K562 (cell line): Measurements from ENCODE around the gene MRPL55. TPM values are rescaled to one million over a fixed set of nuclear protein-coding genes. Genes with fewer than 3 reads are reported as not detected.

ENCODE experiments used
- PYGO2 ChIP-seq: fragments of 450-650 bp; IDR thresholded peaks from 2 replicates; pipeline ENCODE4 v1.6.1; 2016; ENCODE audit warnings: mild to moderate bottlenecking, missing genetic modification characterization, moderate library complexity, missing compliant biosample characterization
- SMAD3 ChIP-seq: fragments of 450-650 bp; formaldehyde crosslinking; conservative IDR thresholded peaks from 2 replicates; pipeline ENCODE4 v1.4.0; 2020; ENCODE audit warnings: mild to moderate bottlenecking
- TOE1 ChIP-seq, 2 experiments: fragments of 450-650 bp in 1 of 2; sonication (generic) in 1 of 2; formaldehyde crosslinking in 1 of 2; IDR thresholded peaks; 2 replicates each; pipeline versions ENCODE4 v1.7.1 to v1.8.0; 2016 to 2022; ENCODE audit warnings: borderline replicate concordance in 2 of 2, mild to moderate bottlenecking in 2 of 2, antibody characterized with exemption in 1 of 2, inconsistent platforms in 1 of 2, low read depth in 1 of 2, missing genetic modification reagents in 1 of 2, moderate library complexity in 1 of 2
- ZFP36 ChIP-seq: fragments of 150-350 bp; IDR thresholded peaks from 2 replicates; pipeline ENCODE4 v1.6.1; 2018; ENCODE audit warnings: low read length, low read depth; ENCODE audit not compliant: partially characterized antibody
- ZNF778 ChIP-seq: fragments of 450-650 bp; formaldehyde crosslinking; IDR thresholded peaks from 2 replicates; pipeline ENCODE4 v1.4.0; 2020; ENCODE audit warnings: mild to moderate bottlenecking, moderate library complexity
- polyA plus RNA-seq, 8 experiments: library from polyadenylated mRNA; depleted of rRNA in 4 of 8; stranded (reverse) in 5 of 8; unstranded in 3 of 8; fragments of >200 nt; fragmentation: Nextera tagmentation in 2 of 8; fragmentation: Illumina TruSeq in 1 of 8; extraction: Ambion mirVana in 2 of 8; extraction: Trizol in 1 of 8; gene quantifications; 2 replicates each; pipeline versions ENCODE4 v1.2.1 to v1.2.3, GENCODE V29; 2011 to 2014; ENCODE audit warnings: inconsistent platforms in 1 of 8, missing spikeins in 1 of 8
- total RNA-seq, 7 experiments: library from RNA; depleted of rRNA in 6 of 7; stranded (reverse); fragments of >200 nt in 6 of 7; fragmentation: Illumina TruSeq in 2 of 7; extraction: Trizol in 2 of 7; gene quantifications; 2 replicates each; pipeline versions ENCODE4 v1.2.1 to v1.2.3, GENCODE V29; 2011 to 2021; ENCODE audit warnings: low replicate concordance in 1 of 7
- TF ChIP-seq, protein P1 (sequence below), 2 experiments: fragments of 450-650 bp in 1 of 2; sonication (generic) in 1 of 2; formaldehyde crosslinking in 1 of 2; IDR thresholded peaks; 2 replicates each; pipeline versions ENCODE4 v1.7.1 to v1.9.0; 2016 to 2022; ENCODE audit warnings: inconsistent platforms in 1 of 2, mild to moderate bottlenecking in 1 of 2, missing genetic modification reagents in 1 of 2
- TF ChIP-seq, protein P2 (sequence below): fragments of 450-650 bp; conservative IDR thresholded peaks from 2 replicates; pipeline ENCODE4 v1.6.1; 2016; ENCODE audit warnings: missing genetic modification characterization, low read depth, mild to moderate bottlenecking, missing compliant biosample characterization, moderate library complexity
- TF ChIP-seq, protein P3 (sequence below): IDR thresholded peaks from 2 replicates; pipeline ENCODE4 v1.6.1; 2012; ENCODE audit warnings: low read depth, low read length, improper control_type of control experiment, borderline replicate concordance
- TF ChIP-seq, protein P4 (sequence below): fragments of 250-450 bp; sonication (Bioruptor Pico); IDR thresholded peaks from 2 replicates; pipeline ENCODE4 v1.4.0; 2020; ENCODE audit warnings: mild to moderate bottlenecking, moderate library complexity
- TF ChIP-seq, protein P5 (sequence below), 2 experiments: fragments of 250-450 bp in 1 of 2; fragments of 450-650 bp in 1 of 2; sonication (Bioruptor Pico) in 1 of 2; IDR thresholded peaks; 2 replicates each; pipeline versions ENCODE4 v1.6.1 to v1.8.0; 2016 to 2021; ENCODE audit warnings: mild to moderate bottlenecking in 2 of 2, moderate library complexity in 2 of 2, missing compliant biosample characterization in 1 of 2, missing genetic modification characterization in 1 of 2

MRPL55 gene
- total and polyA plus RNA-seq, 9 of the 15 experiments (the other 6 are each of a cell fraction or from before 2014, with no cell fraction given) = 34.9 to 228 (median 81.0) TPM

DNA sequence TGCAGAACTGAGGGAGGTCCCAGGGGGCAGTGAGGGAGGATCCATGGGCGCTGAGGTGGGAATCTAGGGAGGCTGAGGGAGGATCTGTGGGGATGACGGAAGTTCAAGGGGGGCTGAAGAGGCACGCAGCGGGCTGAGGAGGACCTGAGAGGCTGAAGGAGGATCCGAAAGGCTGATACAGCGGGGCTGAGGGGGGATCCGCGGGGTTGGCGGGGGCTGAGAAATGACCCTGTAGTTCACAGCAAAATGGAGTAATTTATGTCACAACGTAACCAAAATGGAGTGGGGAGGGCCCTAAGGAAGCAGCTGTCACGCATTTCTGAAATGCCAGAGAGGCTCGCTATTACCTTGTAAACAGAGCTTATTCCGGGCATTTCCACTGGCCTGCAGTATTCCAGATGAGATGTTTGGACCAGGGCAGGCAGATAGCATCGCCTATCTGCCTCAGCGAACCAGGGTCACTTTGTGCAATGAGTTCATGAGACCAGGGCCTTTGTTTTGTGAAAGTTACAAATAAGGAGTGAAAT, 926 bp upstream of the MRPL55 start (continued):
- TF ChIP-seq, protein P1, sequence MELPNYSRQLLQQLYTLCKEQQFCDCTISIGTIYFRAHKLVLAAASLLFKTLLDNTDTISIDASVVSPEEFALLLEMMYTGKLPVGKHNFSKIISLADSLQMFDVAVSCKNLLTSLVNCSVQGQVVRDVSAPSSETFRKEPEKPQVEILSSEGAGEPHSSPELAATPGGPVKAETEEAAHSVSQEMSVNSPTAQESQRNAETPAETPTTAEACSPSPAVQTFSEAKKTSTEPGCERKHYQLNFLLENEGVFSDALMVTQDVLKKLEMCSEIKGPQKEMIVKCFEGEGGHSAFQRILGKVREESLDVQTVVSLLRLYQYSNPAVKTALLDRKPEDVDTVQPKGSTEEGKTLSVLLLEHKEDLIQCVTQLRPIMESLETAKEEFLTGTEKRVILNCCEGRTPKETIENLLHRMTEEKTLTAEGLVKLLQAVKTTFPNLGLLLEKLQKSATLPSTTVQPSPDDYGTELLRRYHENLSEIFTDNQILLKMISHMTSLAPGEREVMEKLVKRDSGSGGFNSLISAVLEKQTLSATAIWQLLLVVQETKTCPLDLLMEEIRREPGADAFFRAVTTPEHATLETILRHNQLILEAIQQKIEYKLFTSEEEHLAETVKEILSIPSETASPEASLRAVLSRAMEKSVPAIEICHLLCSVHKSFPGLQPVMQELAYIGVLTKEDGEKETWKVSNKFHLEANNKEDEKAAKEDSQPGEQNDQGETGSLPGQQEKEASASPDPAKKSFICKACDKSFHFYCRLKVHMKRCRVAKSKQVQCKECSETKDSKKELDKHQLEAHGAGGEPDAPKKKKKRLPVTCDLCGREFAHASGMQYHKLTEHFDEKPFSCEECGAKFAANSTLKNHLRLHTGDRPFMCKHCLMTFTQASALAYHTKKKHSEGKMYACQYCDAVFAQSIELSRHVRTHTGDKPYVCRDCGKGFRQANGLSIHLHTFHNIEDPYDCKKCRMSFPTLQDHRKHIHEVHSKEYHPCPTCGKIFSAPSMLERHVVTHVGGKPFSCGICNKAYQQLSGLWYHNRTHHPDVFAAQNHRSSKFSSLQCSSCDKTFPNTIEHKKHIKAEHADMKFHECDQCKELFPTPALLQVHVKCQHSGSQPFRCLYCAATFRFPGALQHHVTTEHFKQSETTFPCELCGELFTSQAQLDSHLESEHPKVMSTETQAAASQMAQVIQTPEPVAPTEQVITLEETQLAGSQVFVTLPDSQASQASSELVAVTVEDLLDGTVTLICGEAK (IDR thresholded peaks at IDR 0.05) = 0 out of 2 replicates have a peak, but pooled peaks have one; percentile 29
- TF ChIP-seq, protein P1 (CRISPR knock-in tag; IDR thresholded peaks at IDR 0.05) = no peak
- TF ChIP-seq, protein P2, sequence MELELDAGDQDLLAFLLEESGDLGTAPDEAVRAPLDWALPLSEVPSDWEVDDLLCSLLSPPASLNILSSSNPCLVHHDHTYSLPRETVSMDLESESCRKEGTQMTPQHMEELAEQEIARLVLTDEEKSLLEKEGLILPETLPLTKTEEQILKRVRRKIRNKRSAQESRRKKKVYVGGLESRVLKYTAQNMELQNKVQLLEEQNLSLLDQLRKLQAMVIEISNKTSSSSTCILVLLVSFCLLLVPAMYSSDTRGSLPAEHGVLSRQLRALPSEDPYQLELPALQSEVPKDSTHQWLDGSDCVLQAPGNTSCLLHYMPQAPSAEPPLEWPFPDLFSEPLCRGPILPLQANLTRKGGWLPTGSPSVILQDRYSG (tag) = peak; percentile 66; the same call in 1 of the 2 replicates
- TF ChIP-seq SMAD3 (CRISPR knock-in tag) = peak; percentile 10; the same call in 1 of the 2 replicates
- TF ChIP-seq, protein P3, sequence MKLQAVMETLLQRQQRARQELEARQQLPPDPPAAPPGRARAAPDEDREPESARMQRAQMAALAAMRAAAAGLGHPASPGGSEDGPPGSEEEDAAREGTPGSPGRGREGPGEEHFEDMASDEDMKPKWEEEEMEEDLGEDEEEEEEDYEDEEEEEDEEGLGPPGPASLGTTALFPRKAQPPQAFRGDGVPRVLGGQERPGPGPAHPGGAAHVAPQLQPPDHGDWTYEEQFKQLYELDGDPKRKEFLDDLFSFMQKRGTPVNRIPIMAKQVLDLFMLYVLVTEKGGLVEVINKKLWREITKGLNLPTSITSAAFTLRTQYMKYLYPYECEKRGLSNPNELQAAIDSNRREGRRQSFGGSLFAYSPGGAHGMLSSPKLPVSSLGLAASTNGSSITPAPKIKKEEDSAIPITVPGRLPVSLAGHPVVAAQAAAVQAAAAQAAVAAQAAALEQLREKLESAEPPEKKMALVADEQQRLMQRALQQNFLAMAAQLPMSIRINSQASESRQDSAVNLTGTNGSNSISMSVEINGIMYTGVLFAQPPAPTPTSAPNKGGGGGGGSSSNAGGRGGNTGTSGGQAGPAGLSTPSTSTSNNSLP = no peak
- TF ChIP-seq TOE1 (IDR thresholded peaks at IDR 0.05; ENCODE audit: borderline replicate concordance) = peak; percentile 10; the same call in 1 of the 2 replicates
- TF ChIP-seq TOE1 (CRISPR knock-in tag; IDR thresholded peaks at IDR 0.05; ENCODE audit: borderline replicate concordance, low read depth) = no peak
- TF ChIP-seq, protein P4, sequence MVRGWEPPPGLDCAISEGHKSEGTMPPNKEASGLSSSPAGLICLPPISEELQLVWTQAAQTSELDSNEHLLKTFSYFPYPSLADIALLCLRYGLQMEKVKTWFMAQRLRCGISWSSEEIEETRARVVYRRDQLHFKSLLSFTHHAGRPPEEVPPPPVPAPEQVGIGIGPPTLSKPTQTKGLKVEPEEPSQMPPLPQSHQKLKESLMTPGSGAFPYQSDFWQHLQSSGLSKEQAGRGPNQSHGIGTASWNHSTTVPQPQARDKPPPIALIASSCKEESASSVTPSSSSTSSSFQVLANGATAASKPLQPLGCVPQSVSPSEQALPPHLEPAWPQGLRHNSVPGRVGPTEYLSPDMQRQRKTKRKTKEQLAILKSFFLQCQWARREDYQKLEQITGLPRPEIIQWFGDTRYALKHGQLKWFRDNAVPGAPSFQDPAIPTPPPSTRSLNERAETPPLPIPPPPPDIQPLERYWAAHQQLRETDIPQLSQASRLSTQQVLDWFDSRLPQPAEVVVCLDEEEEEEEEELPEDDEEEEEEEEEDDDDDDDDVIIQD (CRISPR knock-in tag) = no peak
- no peak for TF ChIP-seq ZFP36
- TF ChIP-seq PYGO2 = peak; percentile 40; the same call in 1 of the 2 replicates
- TF ChIP-seq, protein P5, sequence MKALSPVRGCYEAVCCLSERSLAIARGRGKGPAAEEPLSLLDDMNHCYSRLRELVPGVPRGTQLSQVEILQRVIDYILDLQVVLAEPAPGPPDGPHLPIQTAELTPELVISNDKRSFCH (CRISPR knock-in tag; IDR thresholded peaks at IDR 0.05) = no peak
- TF ChIP-seq, protein P5 (tag; IDR thresholded peaks at IDR 0.05) = peak; percentile 33; the same call in 1 of the 2 replicates
- TF ChIP-seq ZNF778 (CRISPR knock-in tag) = no peak
